Activated CD8-positive, alpha-beta memory T cell treated with anti-CD3 and anti-CD28 coated beads for 36 hours (primary cell): ENCODE data around the gene DNAH9. TPM values are rescaled to one million over a fixed set of nuclear protein-coding genes. Genes with fewer than 3 reads are reported as not detected.
"Not testable (repeated sequence)": the region's sequence is repeated elsewhere in the genome, so short reads cannot be mapped to it uniquely, and the experiment has no call there.

Source experiments
- CTCF ChIA-PET: fragments of 350-600 bp; sonication (Branson Sonifier 250); formaldehyde crosslinking; loops from one replicate; lab custom pipeline; 2021; ENCODE audit warnings: antibody characterized with exemption; lab: Charles Lee
- POLR2A ChIA-PET: fragments of 350-600 bp; sonication (Branson Sonifier 250); formaldehyde crosslinking; loops from one replicate; lab custom pipeline; 2021; ENCODE audit warnings: antibody characterized with exemption; lab: Charles Lee
- total RNA-seq, 2 experiments: library from RNA; stranded (reverse); gene quantifications; one replicate each; pipeline ENCODE4 v1.2.3, GENCODE V29; 2021

Gene DNAH9
- total RNA-seq, 2 experiments from 2014 or later = not detected

GRCh38 chr17:11935734-11936406, 337.6 kb downstream of the DNAH9 start:
- POLR2A ChIA-PET = no interaction called here
- CTCF ChIA-PET = interaction anchor here (0.7 kb wide), 1 partner anchor 48 kb away, joined by 3 read pairs; no protein-coding TSS in a partner anchor

- ChIA-PET POLR2A (no interaction called here), CTCF (interaction anchor here (0.5 kb wide), 1 partner anchor 41 kb away, joined by 4 read pairs; no protein-coding TSS in a partner anchor)
These were observed 342.6 kb downstream of the DNAH9 start for GRCh38 chr17:11940904-11941303.

GRCh38 chr17:11943086-11943485, 344.8 kb downstream of the DNAH9 start:
- CTCF ChIA-PET = interaction anchor here (0.7 kb wide), 1 partner anchor 147 kb away, joined by 3 read pairs; no protein-coding TSS in a partner anchor
- POLR2A ChIA-PET = not testable (repeated sequence)

GRCh38 chr17:11943759-11944347, 345.6 kb downstream of the DNAH9 start:
- CTCF ChIA-PET = no interaction called here
- POLR2A ChIA-PET = no interaction called here

- CTCF ChIA-PET = no interaction called here
These were observed 346.3 kb downstream of the DNAH9 start for GRCh38 chr17:11944587-11944986.

GRCh38 chr17:11948789-11949188, 350.5 kb downstream of the DNAH9 start:
- ChIA-PET POLR2A (interaction anchor here (0.6 kb wide), 1 partner anchor 44 kb away, joined by 4 read pairs; no protein-coding TSS in a partner anchor), CTCF (no interaction called here)

More at GRCh38 chr17:11944587-11944986, 346.3 kb downstream of the DNAH9 start:
- POLR2A ChIA-PET = no interaction called here

GRCh38 chr17:11949571-11949970, 351.3 kb downstream of the DNAH9 start:
- POLR2A ChIA-PET, CTCF ChIA-PET: not testable (repeated sequence)

GRCh38 chr17:11950771-11951519, 352.7 kb downstream of the DNAH9 start:
- POLR2A ChIA-PET = no interaction called here
- CTCF ChIA-PET = no interaction called here

GRCh38 chr17:11952610-11953009, 354.3 kb downstream of the DNAH9 start:
- CTCF ChIA-PET = no interaction called here
- POLR2A ChIA-PET = no interaction called here

GRCh38 chr17:11953924-11954323, 355.7 kb downstream of the DNAH9 start:
- POLR2A ChIA-PET = no interaction called here
- CTCF ChIA-PET = no interaction called here

GRCh38 chr17:11954936-11955335, 356.7 kb downstream of the DNAH9 start:
- POLR2A ChIA-PET = no interaction called here
- CTCF ChIA-PET = no interaction called here

- ChIA-PET POLR2A (no interaction called here), CTCF (no interaction called here)
These were observed 371.3 kb downstream of the DNAH9 start for GRCh38 chr17:11969565-11969964.

GRCh38 chr17:11972741-11973140, 374.5 kb downstream of the DNAH9 start:
- CTCF ChIA-PET, POLR2A ChIA-PET: not testable (repeated sequence)

- CTCF ChIA-PET = no interaction called here
- POLR2A ChIA-PET = no interaction called here
These were observed 381.5 kb downstream of the DNAH9 start for GRCh38 chr17:11979795-11980194.

- ChIA-PET POLR2A (no interaction called here), CTCF (no interaction called here)
These were observed 382.5 kb downstream of the DNAH9 start for GRCh38 chr17:11980813-11981212.

GRCh38 chr17:11981862-11982261, 383.6 kb downstream of the DNAH9 start:
- CTCF ChIA-PET = interaction anchor here (0.7 kb wide), 2 partner anchors 41 to 893 kb away, joined by 3 to 4 read pairs; no protein-coding TSS in a partner anchor
- POLR2A ChIA-PET = no interaction called here

- ChIA-PET POLR2A (no interaction called here), CTCF (no interaction called here)
These were observed 388.1 kb downstream of the DNAH9 start for GRCh38 chr17:11986179-11986941.

- ChIA-PET CTCF (no interaction called here), POLR2A (no interaction called here)
These were observed 388.7 kb downstream of the DNAH9 start for GRCh38 chr17:11986942-11987329.

GRCh38 chr17:11990363-11990983, 392.2 kb downstream of the DNAH9 start:
- CTCF ChIA-PET = interaction anchor here (0.8 kb wide), 1 partner anchor 72 kb away, joined by 3 read pairs; no protein-coding TSS in a partner anchor
- POLR2A ChIA-PET = no interaction called here
